Activated CD4-positive, alpha-beta T cell treated with anti-CD3 and anti-CD28 coated beads, Interleukin-2, amount 10 ng/mL, durations not matched to agents 7 days and 5 days (primary cell): ENCODE results near the gene DPAGT1. TPM values are rescaled to one million over a fixed set of nuclear protein-coding genes. Genes with fewer than 3 reads are reported as not detected.

Source experiments
- CTCF ChIA-PET: fragments of 350-600 bp; sonication (Branson Sonifier 250); formaldehyde crosslinking; loops from one replicate; lab custom pipeline; 2021; ENCODE audit warnings: antibody characterized with exemption; lab: Charles Lee
- POLR2A ChIA-PET: fragments of 350-600 bp; sonication (Branson Sonifier 250); formaldehyde crosslinking; loops from one replicate; lab custom pipeline; 2021; ENCODE audit warnings: antibody characterized with exemption; lab: Charles Lee
- DNase-seq: peaks from one replicate; pipeline ENCODE4 v3.0.0-alpha.2; 2020
- H3K27ac Mint-ChIP-seq: one replicate; pipeline ENCODE4 v1.8.0; 2021; ENCODE audit warnings: mild to moderate bottlenecking, moderate library complexity, mixed read lengths
- H3K27me3 Mint-ChIP-seq: one replicate; pipeline ENCODE4 v1.8.0; 2021; ENCODE audit warnings: mixed read lengths
- H3K36me3 Mint-ChIP-seq: one replicate; pipeline ENCODE4 v1.8.0; 2021; ENCODE audit warnings: low read depth, mixed read lengths
- H3K4me1 Mint-ChIP-seq: one replicate; pipeline ENCODE4 v1.8.0; 2021; ENCODE audit warnings: mixed read lengths
- H3K4me3 Mint-ChIP-seq: one replicate; pipeline ENCODE4 v1.8.0; 2021; ENCODE audit warnings: mild to moderate bottlenecking, moderate library complexity, mixed read lengths
- H3K9me3 Mint-ChIP-seq: one replicate; pipeline ENCODE4 v1.8.0; 2021; ENCODE audit warnings: mixed read lengths
- total RNA-seq, 2 experiments: library from RNA; stranded (reverse); gene quantifications; one replicate each; pipeline ENCODE4 v1.2.3, GENCODE V29; 2021

The DPAGT1 gene
- total RNA-seq, 2 experiments from 2014 or later = 48.7 to 60.3 TPM

- ChIA-PET CTCF (interaction anchor here (1.1 to 1.9 kb wide), 3 partner anchors 10 to 42 kb away, joined by 3 to 6 read pairs (median 4); partner anchors contain the start of gene VPS11), POLR2A (no interaction called here)
- Mint-ChIP-seq H3K9me3 (no peaks in the 10 kb centered on the region), H3K36me3 (peaks cover 35% of the 10 kb centered on the region), H3K27ac (no peak overlapping the region), H3K27me3 (no peaks in the 10 kb centered on the region), H3K4me3 (no peak overlapping the region), H3K4me1 (peaks cover 75% of the 10 kb centered on the region)
- DNase-seq = no peak
Observed at GRCh38 chr11:119089319-119089718, 12.3 kb downstream of the DPAGT1 start.

DNA sequence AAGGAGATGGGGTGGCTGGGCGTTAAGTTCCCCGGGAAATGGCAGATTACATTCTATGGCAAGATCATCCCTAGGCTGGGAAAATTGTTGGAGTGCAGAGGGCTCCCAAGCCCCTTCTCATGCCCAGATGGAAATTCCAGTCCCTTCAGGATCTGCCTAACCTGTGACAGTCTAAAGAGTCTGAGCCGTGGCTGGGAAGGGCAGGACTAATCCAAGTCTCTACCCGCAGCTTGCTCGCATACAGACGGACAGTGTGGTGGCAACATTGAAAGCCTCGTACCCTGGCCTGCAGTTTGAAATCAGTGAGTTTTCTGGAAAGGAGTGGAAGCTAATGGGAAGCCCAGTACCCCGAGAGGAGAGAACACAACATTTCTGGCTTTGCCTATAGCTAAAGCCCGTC, 13.2 kb downstream of the DPAGT1 start:
- Mint-ChIP-seq H3K9me3 (no peaks in the 10 kb centered on the region), H3K4me1 (peaks cover 74% of the 10 kb centered on the region), H3K27ac (no peak overlapping the region), H3K27me3 (no peaks in the 10 kb centered on the region), H3K36me3 (peaks cover 26% of the 10 kb centered on the region), H3K4me3 (no peak overlapping the region)
- POLR2A ChIA-PET = no interaction called here
- CTCF ChIA-PET = interaction anchor here (1.1 to 1.9 kb wide), 3 partner anchors 10 to 41 kb away, joined by 3 to 6 read pairs (median 4); partner anchors contain the start of gene VPS11
- DNase-seq = no peak

DNA sequence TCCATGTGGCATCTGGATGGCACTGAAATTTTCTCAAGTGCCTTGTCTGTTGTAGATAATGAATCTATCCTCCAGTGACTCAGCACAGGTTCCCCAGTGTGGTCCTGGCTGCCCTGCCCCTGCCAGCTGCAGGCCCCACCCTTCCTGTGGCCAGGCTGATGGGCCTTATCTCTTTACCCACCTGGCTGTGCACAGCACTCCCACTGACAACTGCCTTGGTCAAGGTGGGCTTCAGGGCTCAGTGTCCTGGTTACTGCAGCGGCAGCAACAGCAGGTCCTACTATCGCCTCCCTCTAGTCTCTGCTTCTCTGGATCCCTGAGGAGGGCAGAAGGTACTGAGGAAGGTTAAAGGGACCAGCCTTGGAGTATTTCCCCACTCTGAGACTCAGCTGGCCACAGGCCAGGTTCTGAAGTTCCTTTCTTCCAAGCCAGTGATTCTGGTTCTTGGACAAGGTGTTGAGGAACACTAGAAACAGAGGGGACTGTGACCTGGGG, 13.9 kb downstream of the DPAGT1 start:
- Mint-ChIP-seq H3K9me3 (no peaks in the 10 kb centered on the region), H3K4me1 (peaks cover 68% of the 10 kb centered on the region), H3K4me3 (no peak overlapping the region), H3K27ac (peak overlapping the region; percentile 71), H3K36me3 (peaks cover 20% of the 10 kb centered on the region), H3K27me3 (no peaks in the 10 kb centered on the region)
- ChIA-PET POLR2A (no interaction called here), CTCF (interaction anchor here (1.1 kb wide), 1 partner anchor 9 kb away, joined by 3 read pairs; no protein-coding TSS in a partner anchor)
- no peak for DNase-seq

DNA sequence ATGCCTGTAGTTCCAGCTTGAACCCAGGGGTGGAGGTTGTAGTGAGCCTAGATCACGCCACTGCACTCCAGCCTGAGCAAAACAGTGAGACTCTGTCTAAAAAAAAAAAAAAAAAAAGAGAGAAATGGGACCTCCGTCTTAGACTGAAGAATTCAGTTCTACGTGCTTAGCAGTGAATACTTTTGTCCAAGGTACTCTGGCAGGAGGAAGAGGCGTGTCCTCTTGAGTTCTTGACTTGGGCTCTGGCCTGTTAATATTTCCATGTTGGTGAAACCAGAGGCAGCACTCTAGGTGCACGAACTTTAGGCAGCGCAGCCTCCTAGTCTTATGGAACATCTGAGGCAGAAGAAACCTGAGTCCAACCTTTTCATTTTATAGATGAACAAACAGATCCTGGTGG, 14.5 kb downstream of the DPAGT1 start:
- no peak for DNase-seq
- H3K27me3 Mint-ChIP-seq = no peaks in the 10 kb centered on the region
- H3K4me1 Mint-ChIP-seq = peaks cover 62% of the 10 kb centered on the region
- peak overlapping the region; percentile 57 for H3K27ac Mint-ChIP-seq
- H3K36me3 Mint-ChIP-seq = peaks cover 13% of the 10 kb centered on the region
- no peak overlapping the region for H3K4me3 Mint-ChIP-seq
- CTCF ChIA-PET = interaction anchor here (1.1 to 1.8 kb wide), 3 partner anchors 10 to 17 kb away, joined by 3 to 7 read pairs (median 5); partner anchors contain the start of gene DPAGT1
- H3K9me3 Mint-ChIP-seq = no peaks in the 10 kb centered on the region
- POLR2A ChIA-PET = no interaction called here

DNA sequence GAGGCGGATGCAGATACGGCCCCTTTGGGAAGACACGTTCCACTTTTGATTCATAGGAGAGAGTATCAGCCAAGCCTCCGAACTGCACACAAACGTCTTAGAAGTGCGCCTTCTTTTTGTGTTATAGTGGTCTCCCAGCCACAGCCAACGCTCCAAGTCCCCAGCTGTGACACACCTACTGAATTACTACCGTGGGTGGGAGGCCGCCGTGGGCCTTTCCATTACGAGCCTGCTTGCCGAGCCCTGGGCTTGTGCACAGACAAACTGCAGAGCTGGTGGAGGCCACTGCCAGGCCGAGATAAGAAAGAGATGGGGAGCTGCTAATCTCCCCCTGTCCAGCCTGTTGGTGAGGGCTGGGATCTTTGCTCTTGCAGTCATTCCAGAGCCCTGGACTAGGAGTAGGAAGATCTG, 16.2 kb downstream of the DPAGT1 start:
- no peaks in the 10 kb centered on the region for H3K9me3 Mint-ChIP-seq
- peaks cover 50% of the 10 kb centered on the region for H3K4me1 Mint-ChIP-seq
- ChIA-PET POLR2A (interaction anchor here (0.6 kb wide), 2 partner anchors 20 to 296 kb away, joined by 3 to 5 read pairs; no protein-coding TSS in a partner anchor), CTCF (interaction anchor here (0.6 to 2.2 kb wide), 8 partner anchors 9 to 236 kb away, joined by 3 to 13 read pairs (median 5); partner anchors contain the start of genes DPAGT1 and VPS11)
- peak overlapping the region; percentile 96 for H3K4me3 Mint-ChIP-seq
- peaks cover 21% of the 10 kb centered on the region for H3K36me3 Mint-ChIP-seq
- H3K27ac Mint-ChIP-seq = peak overlapping the region; percentile 94
- H3K27me3 Mint-ChIP-seq = no peaks in the 10 kb centered on the region
- DNase-seq = no peak

GRCh38 chr11:119084663-119085436, 16.8 kb downstream of the DPAGT1 start, which contains the start of gene HMBS:
TSS of gene HMBS (plus strand) at chr11:119084881. CDS start at chr11:119085034, 153 bp downstream.
- DNase-seq = peak; percentile 93
- peak within 1 kb of the TSS; percentile 94 for H3K27ac Mint-ChIP-seq
- POLR2A ChIA-PET = interaction anchor here (1.2 kb wide), 1 partner anchor 10 kb away, joined by 7 read pairs; a partner anchor contains a TSS
- peaks cover 18% of the 10 kb centered on the region for H3K36me3 Mint-ChIP-seq
- peaks cover 44% of the 10 kb centered on the region for H3K4me1 Mint-ChIP-seq
- H3K9me3 Mint-ChIP-seq = no peaks in the 10 kb centered on the region
- H3K4me3 Mint-ChIP-seq = peak within 1 kb of the TSS; percentile 96
- H3K27me3 Mint-ChIP-seq = no peaks in the 10 kb centered on the region
- CTCF ChIA-PET = interaction anchor here (0.6 to 2.2 kb wide), 12 partner anchors 10 to 645 kb away, joined by 3 to 13 read pairs (median 4); partner anchors contain the start of genes CBL, DPAGT1 and VPS11

- no peak for DNase-seq
- H3K27me3 Mint-ChIP-seq = no peaks in the 10 kb centered on the region
- H3K4me3 Mint-ChIP-seq = no peak overlapping the region
- CTCF ChIA-PET = interaction anchor here (0.8 to 1.3 kb wide), 2 partner anchors 9 to 51 kb away, joined by 3 read pairs; partner anchors contain the start of gene SLC37A4
- no peak overlapping the region for H3K27ac Mint-ChIP-seq
- peaks cover 39% of the 10 kb centered on the region for H3K36me3 Mint-ChIP-seq
- no peaks in the 10 kb centered on the region for H3K9me3 Mint-ChIP-seq
- H3K4me1 Mint-ChIP-seq = peaks cover 20% of the 10 kb centered on the region
- POLR2A ChIA-PET = no interaction called here
Observed at GRCh38 chr11:119081682-119082260, 19.9 kb downstream of the DPAGT1 start.

DNA sequence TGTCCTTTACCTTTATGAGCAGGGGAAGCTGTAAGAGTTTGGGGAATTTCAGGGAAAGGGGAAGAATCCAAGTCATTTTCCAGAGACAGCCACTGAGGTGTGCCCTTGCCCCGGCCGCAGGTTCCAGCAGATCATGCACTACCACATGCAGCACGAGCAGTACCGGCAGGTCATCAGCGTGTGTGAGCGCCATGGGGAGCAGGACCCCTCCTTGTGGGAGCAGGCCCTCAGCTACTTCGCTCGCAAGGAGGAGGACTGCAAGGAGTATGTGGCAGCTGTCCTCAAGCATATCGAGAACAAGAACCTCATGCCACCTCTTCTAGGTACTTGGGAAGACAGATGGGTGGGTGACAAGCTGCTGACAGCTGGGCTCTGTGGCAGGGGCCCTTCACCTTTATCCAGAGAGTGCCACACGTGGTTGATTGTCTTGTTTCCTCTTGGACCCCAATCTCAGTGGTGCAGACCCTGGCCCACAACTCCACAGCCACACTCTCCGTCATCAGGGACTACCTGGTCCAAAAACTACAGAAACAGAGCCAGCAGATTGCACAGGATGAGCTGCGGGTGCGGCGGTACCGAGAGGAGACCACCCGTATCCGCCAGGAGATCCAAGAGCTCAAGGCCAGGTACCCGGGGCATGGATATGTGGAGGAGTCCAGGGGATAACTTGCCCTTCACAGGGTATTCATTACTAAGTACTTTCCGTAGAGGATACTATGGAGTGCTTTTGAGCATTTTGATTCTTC, 22.8 kb downstream of the DPAGT1 start:
- Mint-ChIP-seq H3K4me1 (no peaks in the 10 kb centered on the region), H3K27ac (no peak overlapping the region), H3K9me3 (no peaks in the 10 kb centered on the region), H3K27me3 (no peaks in the 10 kb centered on the region), H3K36me3 (peaks cover 44% of the 10 kb centered on the region), H3K4me3 (no peak overlapping the region)
- POLR2A ChIA-PET = interaction anchor here (1.4 kb wide), 1 partner anchor 11 kb away, joined by 3 read pairs; the partner anchor contains the start of gene VPS11
- no peak for DNase-seq
- CTCF ChIA-PET = interaction anchor here (0.6 to 2.0 kb wide), 4 partner anchors 12 to 90 kb away, joined by 3 to 5 read pairs (median 4); partner anchors contain the start of gene NLRX1

GRCh38 chr11:119077839-119078238, 23.8 kb downstream of the DPAGT1 start:
- peaks cover 53% of the 10 kb centered on the region for H3K36me3 Mint-ChIP-seq
- POLR2A ChIA-PET = interaction anchor here (1.4 kb wide), 1 partner anchor 10 kb away, joined by 3 read pairs; the partner anchor contains the start of gene VPS11
- H3K9me3 Mint-ChIP-seq = no peaks in the 10 kb centered on the region
- H3K27ac Mint-ChIP-seq = no peak overlapping the region
- no peak overlapping the region for H3K4me3 Mint-ChIP-seq
- no peak for DNase-seq
- no peaks in the 10 kb centered on the region for H3K4me1 Mint-ChIP-seq
- no peaks in the 10 kb centered on the region for H3K27me3 Mint-ChIP-seq
- CTCF ChIA-PET = interaction anchor here (1.1 to 2.0 kb wide), 3 partner anchors 11 to 91 kb away, joined by 3 to 5 read pairs (median 4); partner anchors contain the start of gene NLRX1

DNA sequence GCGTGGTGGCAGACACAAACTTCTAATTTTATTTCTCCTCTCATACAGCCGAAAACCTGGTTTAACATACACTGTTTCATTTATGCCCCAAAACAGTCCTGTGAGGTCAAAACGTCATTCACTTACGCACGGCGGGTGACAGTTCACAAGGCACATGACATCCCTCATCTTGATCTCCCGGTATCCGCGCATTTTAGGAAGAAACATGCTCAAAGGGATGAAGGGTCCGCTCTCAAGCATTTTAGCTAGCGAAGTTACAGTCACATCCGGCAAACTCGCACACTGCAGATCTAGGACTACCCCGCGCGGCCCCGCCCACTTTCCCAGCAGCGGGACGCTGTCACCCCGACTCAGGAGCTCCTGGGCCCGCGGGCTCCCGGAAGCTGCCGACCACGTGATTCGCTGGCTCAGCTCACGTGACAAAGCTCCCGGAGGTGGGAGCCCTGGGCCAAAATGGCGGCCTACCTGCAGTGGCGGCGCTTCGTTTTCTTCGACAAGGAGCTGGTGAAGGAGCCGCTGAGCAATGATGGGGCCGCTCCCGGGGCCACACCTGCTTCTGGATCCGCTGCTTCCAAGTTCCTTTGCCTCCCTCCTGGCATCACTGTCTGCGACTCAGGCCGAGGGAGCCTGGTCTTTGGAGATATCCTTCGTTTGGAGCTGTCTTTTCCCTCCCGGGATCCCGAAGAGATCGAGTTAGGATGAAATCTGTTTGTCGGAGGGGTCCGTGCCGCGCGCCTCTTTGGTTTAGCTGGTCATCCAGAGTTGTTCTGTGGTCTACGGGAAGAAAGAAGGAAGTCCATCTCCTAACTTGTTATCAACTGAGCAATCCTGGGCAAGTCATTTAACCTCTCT, 34.1 kb downstream of the DPAGT1 start, which contains the start of gene VPS11:
Gene VPS11, plus strand, starts transcription at position 448 of the 852 bp plus-strand sequence. Its CDS starts 6 bp downstream, at position 454.
- Mint-ChIP-seq H3K27me3 (no peaks in the 10 kb centered on the region), H3K27ac (peak within 1 kb of the TSS; percentile 98), H3K4me3 (peak within 1 kb of the TSS; percentile 96), H3K9me3 (no peaks in the 10 kb centered on the region), H3K4me1 (peaks cover 36% of the 10 kb centered on the region), H3K36me3 (peaks cover 15% of the 10 kb centered on the region)
- POLR2A ChIA-PET = interaction anchor here (0.7 to 1.3 kb wide), 5 partner anchors 9 to 101 kb away, joined by 3 to 8 read pairs (median 4); partner anchors contain the start of gene HYOU1
- DNase-seq = peak; percentile 99
- CTCF ChIA-PET = interaction anchor here (0.5 to 1.9 kb wide), 12 partner anchors 11 to 257 kb away, joined by 3 to 5 read pairs (median 4); partner anchors contain the start of genes CBL, DPAGT1 and HYOU1
